A549 (cell line): ENCODE data around the gene FAM131C. TPM values are rescaled to one million over a fixed set of nuclear protein-coding genes. Genes with fewer than 3 reads are reported as not detected.

Experiments
- ATAC-seq, 2 experiments: fragments of 200-7000 bp in 1 of 2; fragments of >200 bp in 1 of 2; cut with Nextera tagmentation in 1 of 2; cut with Tn5 transposase in 1 of 2; 3 replicates each; pipeline versions ENCODE4 v1.8.0 to v1.9.1; 2018 to 2020; ENCODE audit warnings: mild to moderate bottlenecking in 1 of 2, moderate library complexity in 1 of 2
- CTCF ChIA-PET: fragments of 300-600 bp; sonication (Branson Sonifier 250); formaldehyde crosslinking; extraction: SDS; loops from one replicate; lab custom pipeline; 2021; ENCODE audit warnings: antibody characterized with exemption, inconsistent platforms; lab: Yijun Ruan, JAX
- POLR2A ChIA-PET: fragments of 350-600 bp; formaldehyde crosslinking; extraction: SDS; loops from one replicate; lab custom pipeline; 2021; ENCODE audit warnings: antibody characterized with exemption, inconsistent platforms; lab: Yijun Ruan, JAX
- DNase-seq, 2 experiments: peaks; one replicate each; pipeline versions ENCODE4 v3.0.0 to v3.0.0-alpha.2; 2011 to 2016; ENCODE audit warnings: low read depth in 1 of 2, low spot score in 1 of 2
- FAIRE-seq: peaks from 2 replicates; lab custom pipeline; 2011; peaks lifted over from hg19 to GRCh38; lab: Jason Lieb, UNC
- H3K27ac ChIP-seq, 2 experiments: fragments of >200 bp; sonication (Bioruptor Twin); formaldehyde crosslinking; 3 replicates each; pipeline ENCODE4 v1.5.1; 2016 to 2017
- H3K4me1 ChIP-seq: fragments of >200 bp; sonication (Bioruptor Twin); formaldehyde crosslinking; 3 replicates; pipeline ENCODE4 v1.6.1; 2016
- H3K4me2 ChIP-seq: fragments of >200 bp; sonication (Bioruptor Twin); formaldehyde crosslinking; 3 replicates; pipeline ENCODE4 v1.6.1; 2016
- H3K4me3 ChIP-seq: fragments of >200 bp; sonication (Bioruptor Twin); formaldehyde crosslinking; 3 replicates; pipeline ENCODE4 v1.5.1; 2016
- H3K9me3 ChIP-seq: fragments of >200 bp; sonication (Bioruptor Twin); formaldehyde crosslinking; 3 replicates; pipeline ENCODE4 v1.6.1; 2016
- CBX2 ChIP-seq: fragments of 200-600 bp; sonication (generic); IDR thresholded peaks from 2 replicates; pipeline ENCODE4 v1.6.1; 2016; ENCODE audit warnings: low read depth, mild to moderate bottlenecking, borderline replicate concordance
- CBX8 ChIP-seq: fragments of 200-600 bp; sonication (generic); IDR thresholded peaks from 2 replicates; pipeline ENCODE4 v1.6.1; 2016
- CEBPB ChIP-seq, 2 experiments: fragments of >200 bp in 1 of 2; sonication (Bioruptor Twin) in 1 of 2; formaldehyde crosslinking in 1 of 2; IDR thresholded peaks; 2 replicates each; pipeline ENCODE4 v1.6.1; 2012 to 2016
- CHD4 ChIP-seq: fragments of 200-600 bp; sonication (generic); IDR thresholded peaks from 2 replicates; pipeline ENCODE4 v1.6.1; 2016; ENCODE audit warnings: antibody characterized with exemption, mild to moderate bottlenecking, borderline replicate concordance
- EP300 ChIP-seq, 2 experiments: fragments of >200 bp; sonication (Bioruptor Twin); formaldehyde crosslinking; IDR thresholded peaks; 2 replicates in 1 of 2; 3 replicates in 1 of 2; pipeline ENCODE4 v1.6.1; 2016 to 2017
- ESRRA ChIP-seq: fragments of 150-350 bp; IDR thresholded peaks from 2 replicates; pipeline ENCODE4 v1.6.1; 2014; ENCODE audit warnings: mild to moderate bottlenecking, low read length, borderline replicate concordance
- FOSL2 ChIP-seq, 2 experiments: fragments of 450-650 bp in 1 of 2; fragments of >200 bp in 1 of 2; sonication (Bioruptor Twin) in 1 of 2; formaldehyde crosslinking; IDR thresholded peaks; 2 replicates each; pipeline versions ENCODE4 v1.5.0 to v1.6.1; 2016 to 2020; ENCODE audit warnings: mild to moderate bottlenecking in 1 of 2, moderate library complexity in 1 of 2
- HES2 ChIP-seq: fragments of >200 bp; sonication (Bioruptor Twin); formaldehyde crosslinking; IDR thresholded peaks from 2 replicates; pipeline ENCODE4 v1.6.1; 2016
- HEYL ChIP-seq: fragments of 250-450 bp; sonication (Bioruptor Pico); IDR thresholded peaks from 2 replicates; pipeline ENCODE4 v1.8.0; 2021; ENCODE audit warnings: mild to moderate bottlenecking, moderate library complexity
- HOXB5 ChIP-seq: fragments of 250-450 bp; sonication (Bioruptor Pico); IDR thresholded peaks from 2 replicates; pipeline ENCODE4 v1.5.0; 2020; ENCODE audit warnings: mild to moderate bottlenecking, moderate library complexity
- JUN ChIP-seq, 2 experiments: fragments of >200 bp; sonication (Bioruptor Twin); formaldehyde crosslinking; IDR thresholded peaks; 2 replicates in 1 of 2; 3 replicates in 1 of 2; pipeline ENCODE4 v1.6.1; 2016 to 2017
- MYC ChIP-seq: IDR thresholded peaks from 2 replicates; pipeline ENCODE4 v1.6.1; 2012; ENCODE audit warnings: mild to moderate bottlenecking, inconsistent platforms, low read length, improper control_type of control experiment, borderline replicate concordance
- NFE2L2 ChIP-seq: fragments of 150-350 bp; conservative IDR thresholded peaks from 2 replicates; pipeline ENCODE4 v1.6.1; 2014; ENCODE audit warnings: low read length
- PBX3 ChIP-seq: IDR thresholded peaks from 2 replicates; pipeline ENCODE4 v1.6.1; 2012
- POLR2A ChIP-seq: IDR thresholded peaks from 2 replicates; pipeline ENCODE4 v1.6.1; 2012; ENCODE audit warnings: mild to moderate bottlenecking, low read length
- SMC3 ChIP-seq: fragments of >200 bp; sonication (Bioruptor Twin); formaldehyde crosslinking; IDR thresholded peaks from 3 replicates; pipeline ENCODE4 v1.6.1; 2018; ENCODE audit warnings: inconsistent platforms
- ZC3H11A ChIP-seq: fragments of 450-650 bp; IDR thresholded peaks from 2 replicates; pipeline ENCODE4 v1.6.1; 2014; ENCODE audit warnings: antibody characterized with exemption, mild to moderate bottlenecking
- ZFP36 ChIP-seq: fragments of 450-650 bp; IDR thresholded peaks from 2 replicates; pipeline ENCODE4 v1.6.1; 2014; ENCODE audit warnings: borderline replicate concordance; ENCODE audit not compliant: partially characterized antibody
- ZSCAN20 ChIP-seq: fragments of 250-450 bp; sonication (Bioruptor Pico); IDR thresholded peaks from 2 replicates; pipeline ENCODE4 v1.8.0; 2022; ENCODE audit warnings: mild to moderate bottlenecking, moderate library complexity
- WGBS: methylation state at CpG from one replicate; pipeline ENCODE4 v1.1.6; 2017; ENCODE audit errors: missing lambda C conversion rate; 5-methylcytosine and 5-hydroxymethylcytosine counted together
- polyA plus RNA-seq, 4 experiments: library from polyadenylated mRNA; depleted of rRNA in 3 of 4; stranded (reverse); fragments of >200 nt; fragmentation: RNase III in 1 of 4; extraction: RNeasy Plus Mini Kit Qiagen cat#74134 plus additional on column Dnase treatment in 1 of 4; gene quantifications; 2 replicates in 3 of 4; 3 replicates in 1 of 4; pipeline ENCODE4 v1.2.3, GENCODE V29; 2011 to 2017
- TF ChIP-seq, protein P1 (sequence below): fragments of >200 bp; sonication (Bioruptor Twin); formaldehyde crosslinking; IDR thresholded peaks from 3 replicates; pipeline ENCODE4 v1.6.1; 2016
- TF ChIP-seq, protein P2 (sequence below): fragments of 250-450 bp; sonication (Bioruptor Pico); IDR thresholded peaks from 2 replicates; pipeline ENCODE4 v1.5.0; 2021; ENCODE audit warnings: mild to moderate bottlenecking, moderate library complexity, borderline replicate concordance

The FAM131C gene
- polyA plus RNA-seq, 2 of the 4 experiments (the other 2 are of a cell fraction) = 2.3 to 6.7 TPM

GRCh38 chr1:16092097-16092922, 18.9 kb upstream of the FAM131C start (continued):
- TF ChIP-seq ZSCAN20 (CRISPR knock-in tag) (no peak), CHD4 (no peak)

DNA sequence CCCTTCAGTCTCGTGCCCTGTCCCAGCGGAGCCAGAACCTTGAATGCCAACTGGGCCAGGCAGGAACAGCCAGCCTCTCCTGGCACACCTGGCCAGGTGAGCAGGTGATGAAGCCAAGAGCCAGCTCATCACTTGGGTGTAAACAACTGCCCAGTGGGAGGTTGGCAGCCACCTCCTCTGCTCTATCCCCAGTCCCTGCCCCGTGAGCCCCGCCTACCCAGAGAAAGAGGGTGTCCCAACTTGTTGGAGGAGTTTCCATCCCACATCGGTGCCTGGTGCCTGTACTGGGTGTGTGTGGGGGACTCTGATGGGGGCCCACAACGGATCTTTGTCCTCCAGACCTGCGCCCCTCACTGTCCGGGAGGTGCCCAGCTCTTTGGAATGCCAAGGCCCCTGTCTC, 17.8 kb upstream of the FAM131C start:
- no peaks in the 10 kb centered on the region for H3K9me3 ChIP-seq
- POLR2A ChIA-PET = no interaction called here
- H3K4me3 ChIP-seq = no peak overlapping the region
- no peak for DNase-seq
- H3K27ac ChIP-seq = no peak overlapping the region
- no peak overlapping the region for H3K4me2 ChIP-seq
- H3K4me1 ChIP-seq = no peaks in the 10 kb centered on the region
- TF ChIP-seq CEBPB (IDR thresholded peaks at IDR 0.05) (no peak), HES2 (no peak), ZFP36 (no peak), ZSCAN20 (CRISPR knock-in tag) (no peak), HOXB5 (CRISPR knock-in tag) (no peak)
- CTCF ChIA-PET = interaction anchor here (2.1 to 3.2 kb wide), 2 partner anchors 9 to 12 kb away, joined by 9 to 23 read pairs; no protein-coding TSS in a partner anchor
- ATAC-seq = no peak
- WGBS = 71% methylated on average over 5 of the region's 8 CpGs
- FAIRE-seq = no peak

DNA sequence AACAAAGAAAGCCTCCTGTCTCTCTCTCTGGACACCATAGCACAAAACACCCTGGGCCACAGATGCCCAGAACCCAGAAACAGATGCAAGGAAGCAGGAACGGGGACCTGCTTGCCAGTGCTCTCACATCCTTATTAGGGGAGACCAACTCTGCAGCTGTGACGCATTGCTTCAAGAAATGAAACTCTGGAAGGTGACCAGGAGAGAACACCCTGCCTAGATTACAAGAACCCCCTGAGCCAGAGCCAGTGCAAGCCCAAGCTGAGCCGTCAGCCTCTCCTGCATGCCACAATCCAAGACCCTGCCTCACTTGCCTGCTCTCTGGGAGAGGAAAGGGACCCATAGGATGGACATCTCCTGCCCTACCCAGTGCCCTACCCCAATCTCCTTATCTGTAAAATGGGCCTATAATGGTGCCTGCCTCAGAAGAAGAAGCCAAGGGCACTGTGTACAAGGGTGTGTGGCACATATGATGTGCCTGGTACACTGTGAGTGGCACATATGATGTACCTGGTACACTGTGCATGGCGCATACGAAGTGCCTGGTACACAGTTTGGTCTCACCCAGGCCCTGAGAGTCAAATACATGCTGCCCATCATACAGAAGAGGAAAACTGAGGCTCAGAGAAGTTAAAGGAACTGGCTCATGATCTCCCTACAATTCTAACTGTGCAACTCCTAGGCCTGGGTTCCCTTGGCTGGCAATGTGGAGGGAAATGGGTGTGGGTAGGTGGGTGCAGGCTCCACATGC, 16.8 kb upstream of the FAM131C start:
- no peak for ATAC-seq
- Histone ChIP-seq H3K9me3 (no peaks in the 10 kb centered on the region), H3K27ac (no peak overlapping the region), H3K4me2 (no peak overlapping the region), H3K4me3 (no peak overlapping the region), H3K4me1 (no peaks in the 10 kb centered on the region)
- ChIA-PET CTCF (interaction anchor here (1.0 to 2.1 kb wide), 2 partner anchors 8 to 98 kb away, joined by 3 to 9 read pairs; no protein-coding TSS in a partner anchor), POLR2A (no interaction called here)
- TF ChIP-seq JUN (IDR thresholded peaks at IDR 0.05) = no peak
- TF ChIP-seq POLR2A = no peak
- TF ChIP-seq, protein P1, sequence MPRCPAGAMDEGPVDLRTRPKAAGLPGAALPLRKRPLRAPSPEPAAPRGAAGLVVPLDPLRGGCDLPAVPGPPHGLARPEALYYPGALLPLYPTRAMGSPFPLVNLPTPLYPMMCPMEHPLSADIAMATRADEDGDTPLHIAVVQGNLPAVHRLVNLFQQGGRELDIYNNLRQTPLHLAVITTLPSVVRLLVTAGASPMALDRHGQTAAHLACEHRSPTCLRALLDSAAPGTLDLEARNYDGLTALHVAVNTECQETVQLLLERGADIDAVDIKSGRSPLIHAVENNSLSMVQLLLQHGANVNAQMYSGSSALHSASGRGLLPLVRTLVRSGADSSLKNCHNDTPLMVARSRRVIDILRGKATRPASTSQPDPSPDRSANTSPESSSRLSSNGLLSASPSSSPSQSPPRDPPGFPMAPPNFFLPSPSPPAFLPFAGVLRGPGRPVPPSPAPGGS = no peak
- no peak for TF ChIP-seq CBX2
- no peak for TF ChIP-seq HEYL (CRISPR knock-in tag)
- no peak for TF ChIP-seq ESRRA
- TF ChIP-seq, protein P2, sequence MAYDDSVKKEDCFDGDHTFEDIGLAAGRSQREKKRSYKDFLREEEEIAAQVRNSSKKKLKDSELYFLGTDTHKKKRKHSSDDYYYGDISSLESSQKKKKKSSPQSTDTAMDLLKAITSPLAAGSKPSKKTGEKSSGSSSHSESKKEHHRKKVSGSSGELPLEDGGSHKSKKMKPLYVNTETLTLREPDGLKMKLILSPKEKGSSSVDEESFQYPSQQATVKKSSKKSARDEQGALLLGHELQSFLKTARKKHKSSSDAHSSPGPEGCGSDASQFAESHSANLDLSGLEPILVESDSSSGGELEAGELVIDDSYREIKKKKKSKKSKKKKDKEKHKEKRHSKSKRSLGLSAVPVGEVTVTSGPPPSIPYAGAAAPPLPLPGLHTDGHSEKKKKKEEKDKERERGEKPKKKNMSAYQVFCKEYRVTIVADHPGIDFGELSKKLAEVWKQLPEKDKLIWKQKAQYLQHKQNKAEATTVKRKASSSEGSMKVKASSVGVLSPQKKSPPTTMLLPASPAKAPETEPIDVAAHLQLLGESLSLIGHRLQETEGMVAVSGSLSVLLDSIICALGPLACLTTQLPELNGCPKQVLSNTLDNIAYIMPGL (CRISPR knock-in tag) = no peak
- TF ChIP-seq CBX8 = no peak
- no peak for TF ChIP-seq NFE2L2
- TF ChIP-seq PBX3 = no peak
- no peak for TF ChIP-seq EP300 (IDR thresholded peaks at IDR 0.05)
- TF ChIP-seq SMC3 = no peak
- no peak for TF ChIP-seq ZC3H11A
- TF ChIP-seq MYC = no peak
- TF ChIP-seq FOSL2 (IDR thresholded peaks at IDR 0.05) = no peak
- no peak for TF ChIP-seq FOSL2 (CRISPR knock-in tag; IDR thresholded peaks at IDR 0.05)
- no peak for DNase-seq
- no peak for FAIRE-seq
- 79% methylated on average over 5 of the region's 5 CpGs for WGBS
